GM12874 (cell line): ENCODE results near the gene TMEM213.

Experiments
- CTCF ChIP-seq: IDR thresholded peaks from 2 replicates; pipeline ENCODE4 v1.5.1; 2011; ENCODE audit warnings: low read depth, mild to moderate bottlenecking, control low read depth, low read length, moderate library complexity; ENCODE audit not compliant: insufficient read depth

TMEM213 gene

DNA sequence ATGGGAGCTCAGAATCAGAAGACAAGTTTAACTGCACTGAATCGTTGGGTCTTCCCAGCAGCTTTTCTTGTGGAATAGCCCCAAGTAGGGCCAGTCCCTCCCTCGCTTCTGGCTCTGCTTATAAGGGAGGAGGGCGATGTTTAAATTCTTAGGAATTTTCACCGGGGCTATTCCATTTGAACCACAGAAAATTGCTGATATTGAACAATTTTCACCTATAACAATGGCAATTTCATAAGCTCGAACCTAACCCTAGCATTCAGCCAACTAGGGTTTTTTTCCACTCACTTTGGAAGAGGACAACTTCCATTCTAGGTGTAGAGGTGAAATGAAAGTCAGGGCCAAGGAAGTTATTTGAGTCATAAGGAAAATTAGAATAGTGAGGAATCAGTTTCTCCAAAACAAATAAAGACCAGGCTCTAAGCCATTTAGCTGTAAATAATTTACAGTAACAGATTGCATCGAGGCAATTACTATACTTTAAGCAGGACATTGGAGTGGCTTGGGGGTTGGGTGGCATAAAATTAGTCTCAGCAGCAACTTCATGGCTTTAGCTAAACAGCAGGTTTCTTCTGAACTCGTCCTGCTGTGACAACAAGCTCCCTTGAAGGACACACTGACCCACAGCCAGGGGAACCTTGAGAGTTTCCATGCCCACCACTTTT, 1.7 kb downstream of the TMEM213 start:
- TF ChIP-seq CTCF: no peak

DNA sequence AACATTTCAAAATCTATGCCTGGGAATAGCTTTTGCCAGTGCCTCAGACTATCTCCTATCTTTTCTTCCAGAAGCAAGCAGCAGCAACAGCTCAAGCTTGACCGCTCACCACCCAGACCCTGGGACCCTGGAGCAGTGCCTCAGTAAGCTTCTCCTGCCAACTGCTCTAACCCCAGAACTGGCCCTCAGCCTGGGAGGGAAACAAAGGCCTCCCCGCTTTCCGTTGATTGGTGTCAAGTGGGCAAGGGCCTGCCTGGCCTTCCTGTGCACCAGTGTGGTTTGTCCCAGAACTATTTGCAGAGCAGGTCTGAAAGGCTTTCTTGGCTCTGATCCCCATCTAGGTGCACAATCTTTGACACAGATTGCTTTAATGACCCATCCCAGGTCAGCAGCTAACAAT, 3.5 kb downstream of the TMEM213 start:
- no peak for TF ChIP-seq CTCF

DNA sequence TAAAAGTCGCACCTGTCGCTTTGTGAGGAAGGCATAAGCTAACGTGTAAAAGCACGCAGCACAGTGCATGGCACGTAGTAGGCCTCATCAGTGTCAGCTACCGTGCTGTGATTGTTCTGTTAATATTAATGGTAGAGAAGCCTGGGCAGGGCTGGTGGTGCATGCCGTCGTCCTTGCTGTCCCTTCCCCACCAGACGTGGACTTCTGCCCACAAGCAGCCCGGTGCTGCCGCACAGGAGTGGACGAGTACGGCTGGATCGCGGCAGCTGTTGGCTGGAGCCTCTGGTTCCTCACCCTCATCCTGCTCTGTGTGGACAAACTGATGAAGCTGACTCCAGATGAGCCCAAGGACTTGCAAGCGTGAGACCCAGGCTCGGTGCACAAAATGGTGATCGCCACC, 4.9 kb downstream of the TMEM213 start:
- TF ChIP-seq CTCF: no peak

GRCh38 chr7:138804618-138805017, 6.8 kb downstream of the TMEM213 start:
- no peak for TF ChIP-seq CTCF

DNA sequence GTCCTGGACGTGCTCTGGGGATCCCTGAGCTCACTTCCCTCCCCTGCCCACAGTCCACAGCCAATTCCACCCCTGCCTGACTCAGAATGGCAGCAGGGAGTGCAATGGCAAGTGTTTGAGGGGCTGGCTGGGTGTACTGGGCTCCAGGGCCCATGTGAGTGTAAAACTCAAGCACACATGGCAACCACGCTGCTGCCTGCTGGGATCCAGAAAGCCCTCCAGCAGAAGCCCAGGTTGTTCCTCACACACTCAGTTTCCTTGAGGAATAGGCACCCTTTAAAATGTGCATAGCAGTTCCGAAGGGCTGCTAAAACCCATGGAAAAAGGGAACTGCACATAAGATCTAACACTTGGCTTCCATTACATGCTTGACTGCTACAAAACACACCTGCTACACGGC, 11.6 kb downstream of the TMEM213 start:
- TF ChIP-seq CTCF: no peak

DNA sequence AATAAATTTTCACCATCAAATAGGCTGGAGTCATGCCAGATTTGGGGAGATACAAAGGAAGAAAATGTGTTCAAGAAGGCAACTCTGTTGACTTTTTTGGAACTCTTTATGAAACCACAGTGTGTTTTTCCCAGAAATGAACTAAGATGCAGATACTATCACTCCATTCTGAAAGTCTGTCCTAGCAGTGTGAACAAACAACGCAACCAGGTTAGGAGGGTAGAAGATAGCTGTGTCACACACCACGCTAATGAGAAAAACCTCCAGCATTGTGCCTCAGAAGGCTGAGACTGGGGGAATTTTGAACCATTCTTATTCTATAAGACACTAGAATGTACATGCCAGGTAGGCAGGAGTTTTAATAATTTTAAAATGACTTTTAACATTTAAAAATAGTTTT, 16.2 kb downstream of the TMEM213 start:
- no peak for TF ChIP-seq CTCF

- no peak for TF ChIP-seq CTCF
Observed at GRCh38 chr7:138814816-138815332, 17.1 kb downstream of the TMEM213 start.
